H9 (cell line): Measurements from ENCODE around the gene CHST14. TPM values are rescaled to one million over a fixed set of nuclear protein-coding genes. Genes with fewer than 3 reads are reported as not detected.
A peak's percentile ranks its signal among the peaks of the same experiment; 100 is the strongest.

Experiments used
- DNase-seq: peaks from one replicate; pipeline ENCODE4 v3.0.0-alpha.2; 2017
- H2AFZ ChIP-seq: one replicate; pipeline ENCODE4 v1.6.1; 2013; ENCODE audit warnings: mild to moderate bottlenecking, low read length, control low read depth, moderate library complexity
- H2AK5ac ChIP-seq: 2 replicates; pipeline ENCODE4 v1.6.1; 2013; ENCODE audit warnings: low read length, control low read depth, mixed read lengths; ENCODE audit not compliant: insufficient read length
- H2BK120ac ChIP-seq: one replicate; pipeline ENCODE4 v1.6.1; 2013; ENCODE audit warnings: low read depth, mild to moderate bottlenecking, low read length, control low read depth, inconsistent platforms; ENCODE audit not compliant: poor library complexity, severe bottlenecking
- H2BK12ac ChIP-seq: 2 replicates; pipeline ENCODE4 v1.6.1; 2013; ENCODE audit warnings: low read length, control low read depth, mixed read lengths, low read depth; ENCODE audit not compliant: insufficient read length
- H2BK15ac ChIP-seq: 2 replicates; pipeline ENCODE4 v1.6.1; 2013; ENCODE audit warnings: low read depth, low read length, control low read depth
- H2BK20ac ChIP-seq: one replicate; pipeline ENCODE4 v1.6.1; 2013; ENCODE audit warnings: low read depth, mild to moderate bottlenecking, low read length, control low read depth, inconsistent platforms; ENCODE audit not compliant: poor library complexity, severe bottlenecking
- H2BK5ac ChIP-seq: 2 replicates; pipeline ENCODE4 v1.6.1; 2013; ENCODE audit warnings: low read length, control low read depth, mixed read lengths; ENCODE audit not compliant: insufficient read length
- H3K14ac ChIP-seq: 2 replicates; pipeline ENCODE4 v1.6.1; 2013; ENCODE audit warnings: low read length, control low read depth; ENCODE audit not compliant: insufficient read depth
- H3K18ac ChIP-seq: 2 replicates; pipeline ENCODE4 v1.6.1; 2013; ENCODE audit warnings: low read depth, mild to moderate bottlenecking, mixed read lengths, low read length, control low read depth; ENCODE audit not compliant: insufficient read length
- H3K23ac ChIP-seq: 2 replicates; pipeline ENCODE4 v1.6.1; 2013; ENCODE audit warnings: low read length, control low read depth, mixed read lengths, low read depth; ENCODE audit not compliant: insufficient read length
- H3K23me2 ChIP-seq: 2 replicates; pipeline ENCODE4 v1.6.1; 2013; ENCODE audit warnings: low read depth, mild to moderate bottlenecking, mixed read lengths, low read length, control low read depth; ENCODE audit not compliant: insufficient read length, poor library complexity, severe bottlenecking
- H3K27ac ChIP-seq: 2 replicates; pipeline ENCODE4 v1.5.1; 2013; ENCODE audit warnings: low read length, control low read depth, mixed read lengths, low read depth; ENCODE audit not compliant: insufficient read length
- H3K27me3 ChIP-seq: 2 replicates; pipeline ENCODE4 v1.6.1; 2013; ENCODE audit warnings: low read length, control low read depth, inconsistent platforms; ENCODE audit not compliant: insufficient read depth
- H3K4ac ChIP-seq: 2 replicates; pipeline ENCODE4 v1.6.1; 2013; ENCODE audit warnings: low read depth, mild to moderate bottlenecking, control low read depth, inconsistent platforms, low read length, moderate library complexity
- H3K4me1 ChIP-seq: 2 replicates; pipeline ENCODE4 v1.6.1; 2013; ENCODE audit warnings: low read length, control low read depth, inconsistent platforms; ENCODE audit not compliant: insufficient read depth
- H3K4me2 ChIP-seq: 2 replicates; pipeline ENCODE4 v1.6.1; 2013; ENCODE audit warnings: low read length, control low read depth, mixed read lengths; ENCODE audit not compliant: insufficient read length, insufficient read depth
- H3K56ac ChIP-seq: 2 replicates; pipeline ENCODE4 v1.6.1; 2013; ENCODE audit warnings: low read depth, mild to moderate bottlenecking, mixed read lengths, low read length, control low read depth; ENCODE audit not compliant: insufficient read length
- H3K79me1 ChIP-seq: 2 replicates; pipeline ENCODE4 v1.6.1; 2013; ENCODE audit warnings: low read depth, mild to moderate bottlenecking, moderate library complexity, low read length, control low read depth, inconsistent platforms; ENCODE audit not compliant: insufficient read depth, poor library complexity, severe bottlenecking
- H3K79me2 ChIP-seq: 2 replicates; pipeline ENCODE4 v1.6.1; 2013; ENCODE audit warnings: low read length, control low read depth, inconsistent platforms; ENCODE audit not compliant: insufficient read depth
- H3K9ac ChIP-seq: 2 replicates; pipeline ENCODE4 v1.6.1; 2013; ENCODE audit warnings: low read length, control low read depth, mixed read lengths; ENCODE audit not compliant: insufficient read length; ENCODE audit errors: extremely low read depth
- H3K9me3 ChIP-seq: one replicate; pipeline ENCODE4 v1.6.1; 2013; ENCODE audit warnings: low read depth, low read length, inconsistent platforms; ENCODE audit not compliant: control insufficient read depth
- H3T11ph ChIP-seq: one replicate; pipeline ENCODE4 v1.6.1; 2013; ENCODE audit warnings: mild to moderate bottlenecking, low read length, control low read depth, inconsistent platforms
- H4K20me1 ChIP-seq: one replicate; pipeline ENCODE4 v1.6.1; 2013; ENCODE audit not compliant: control insufficient read depth, insufficient read length, insufficient read depth
- H4K5ac ChIP-seq: 2 replicates; pipeline ENCODE4 v1.6.1; 2013; ENCODE audit warnings: low read depth, mild to moderate bottlenecking, mixed read lengths, low read length, control low read depth; ENCODE audit not compliant: insufficient read length
- H4K8ac ChIP-seq: replicated peaks from 2 replicates; pipeline ENCODE4 v1.6.1; 2013; ENCODE audit warnings: low read length, control low read depth, mixed read lengths, low read depth; ENCODE audit not compliant: insufficient read length
- H4K91ac ChIP-seq: 2 replicates; pipeline ENCODE4 v1.6.1; 2013; ENCODE audit warnings: low read depth, mild to moderate bottlenecking, moderate library complexity, mixed read lengths, low read length, control low read depth; ENCODE audit not compliant: insufficient read length
- H3K27ac Mint-ChIP-seq, 3 experiments: 2 replicates in 2 of 3; 3 replicates in 1 of 3; pipeline ENCODE4 v1.8.0; 2020 to 2021; ENCODE audit warnings: mixed read lengths in 3 of 3, mild to moderate bottlenecking in 1 of 3, moderate library complexity in 1 of 3
- H3K27me3 Mint-ChIP-seq: 2 replicates; pipeline ENCODE4 v1.8.0; 2021; ENCODE audit warnings: low read depth, mild to moderate bottlenecking, moderate library complexity, mixed read lengths
- H3K36me3 Mint-ChIP-seq, 3 experiments: 2 replicates in 2 of 3; 3 replicates in 1 of 3; pipeline ENCODE4 v1.8.0; 2020 to 2021; ENCODE audit warnings: low read depth in 3 of 3, mixed read lengths in 3 of 3; ENCODE audit not compliant: insufficient read depth in 1 of 3
- H3K4me1 Mint-ChIP-seq, 2 experiments: 2 replicates each; pipeline ENCODE4 v1.8.0; 2020; ENCODE audit warnings: mixed read lengths in 2 of 2
- H3K4me3 Mint-ChIP-seq, 2 experiments: 2 replicates in 1 of 2; 3 replicates in 1 of 2; pipeline ENCODE4 v1.8.0; 2020 to 2021; ENCODE audit warnings: mild to moderate bottlenecking in 2 of 2, mixed read lengths in 2 of 2, moderate library complexity in 1 of 2
- H3K9me3 Mint-ChIP-seq, 2 experiments: 2 replicates in 1 of 2; 3 replicates in 1 of 2; pipeline ENCODE4 v1.8.0; 2020; ENCODE audit warnings: mild to moderate bottlenecking in 2 of 2, mixed read lengths in 2 of 2, moderate library complexity in 1 of 2
- CTCF ChIP-seq: fragments of 200-600 bp; sonication (generic); conservative IDR thresholded peaks from 3 replicates; pipeline ENCODE4 v1.8.0; 2021; ENCODE audit warnings: antibody characterized with exemption, mild to moderate bottlenecking
- WGBS: extraction: QIAGEN DNeasy Blood & Tissue Kit; methylation state at CpG from one replicate; pipeline ENCODE4 v1.1.7; 2013; ENCODE audit warnings: missing lambda C conversion rate, low lambda C conversion rate, mixed read lengths; ENCODE audit not compliant: insufficient read length; ENCODE audit errors: extremely low coverage; 5-methylcytosine and 5-hydroxymethylcytosine counted together
- total RNA-seq: library from RNA; stranded (reverse); gene quantifications from 2 replicates; pipeline ENCODE4 v1.2.1, GENCODE V29; 2021

The CHST14 gene
- total RNA-seq, 1 experiment from 2014 or later, result 25.7 TPM

- Mint-ChIP-seq H3K4me1 (peaks cover 65% of the 10 kb centered on the region in 2 experiments), H3K4me3 (no peak overlapping the region; a peak in 1 of 5 replicates), H3K36me3 (peaks cover 4 to 20% (median 6%) of the 10 kb centered on the region in 3 experiments; a peak in 6 of 7 replicates), H3K27ac (peak overlapping the region; percentile 68 to 75 (median 74)), H3K9me3 (no peaks in the 10 kb centered on the region), H3K27me3 (no peaks in the 10 kb centered on the region)
- Histone ChIP-seq H3K23me2 (no peaks in the 10 kb centered on the region), H4K91ac (no peak overlapping the region), H3T11ph (no peak overlapping the region), H4K5ac (no peak overlapping the region), H2AFZ (no peak overlapping the region), H2BK5ac (no peak overlapping the region), H3K9ac (no peak overlapping the region), H3K79me1 (peaks cover 16% of the 10 kb centered on the region), H3K4me2 (no peak overlapping the region), H2BK120ac (no peak overlapping the region), H4K20me1 (no peaks in the 10 kb centered on the region), H3K4ac (no peak overlapping the region), H3K56ac (no peak overlapping the region), H3K14ac (no peak overlapping the region), H4K8ac (no peak overlapping the region), H3K27me3 (no peaks in the 10 kb centered on the region), H3K23ac (no peak overlapping the region), H3K79me2 (peaks cover 50% of the 10 kb centered on the region; the same call in 1 of the 2 replicates), H2BK15ac (no peak overlapping the region), H3K4me1 (peaks cover 14% of the 10 kb centered on the region; the same call in 1 of the 2 replicates), H2AK5ac (no peak overlapping the region), H3K9me3 (no peaks in the 10 kb centered on the region), H3K27ac (no peak overlapping the region), H2BK12ac (no peak overlapping the region), H2BK20ac (no peak overlapping the region), H3K18ac (no peak overlapping the region)
- DNase-seq, result no peak
- no CpG with 5 or more reads among the region's 9 CpGs for WGBS
- no peak for TF ChIP-seq CTCF
These were observed 15.8 kb upstream of the CHST14 start for GRCh38 chr15:40454904-40455391.
